ENCODE data around the gene SH3D19.

Gene SH3D19

DNA sequence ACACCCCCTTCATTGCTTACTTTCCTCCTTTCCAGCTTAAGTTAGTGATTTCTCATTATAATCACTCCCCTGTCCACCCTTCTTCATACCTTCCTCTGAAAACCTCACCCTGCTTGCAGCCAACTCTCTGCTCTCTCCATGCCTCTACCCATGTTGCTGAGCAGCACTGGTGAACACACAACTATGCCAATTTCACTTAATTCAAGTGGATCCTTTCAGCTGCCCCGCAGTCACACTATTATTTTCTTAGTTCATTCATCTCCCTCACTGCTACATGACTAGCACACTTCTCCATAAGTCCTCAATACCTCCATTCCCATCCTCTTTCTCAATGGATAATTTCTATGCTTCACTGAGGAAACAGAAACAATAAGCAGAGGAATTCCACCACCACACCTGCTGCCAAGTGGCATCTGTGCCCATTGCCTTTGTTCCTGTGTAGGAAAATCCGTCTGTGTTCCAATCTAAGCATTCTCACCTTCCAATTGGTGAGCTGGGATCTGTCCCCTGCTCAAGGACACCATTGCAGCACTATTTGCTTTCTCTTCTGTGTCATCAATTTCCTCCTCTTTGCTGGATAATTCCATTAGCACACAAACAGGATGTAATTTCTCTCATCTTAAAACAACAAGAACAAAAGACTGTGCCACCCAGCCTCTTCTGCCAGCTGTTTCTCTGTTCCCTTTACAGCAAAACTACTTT, 73.7 kb downstream of the SH3D19 start:
- Histone ChIP-seq H2BK12ac (ENCODE audit: low read length) (no peak overlapping the region), H3K36me3 (ENCODE audit: control insufficient read depth in 1 of 2, insufficient read depth in 2 of 2, low read length in 2 of 2) (no peaks in the 10 kb centered on the region), H2AK5ac (ENCODE audit: low read length) (no peak overlapping the region), H4K12ac (ENCODE audit: low read depth, low read length) (no peak overlapping the region), H3K14ac (ENCODE audit: low read length) (no peak overlapping the region), H4K8ac (ENCODE audit: low read depth, low read length) (no peak overlapping the region), H3K4me3 (ENCODE audit: low read depth, low read length) (no peak overlapping the region), H3K27ac (ENCODE audit: low read depth, low read length) (no peak overlapping the region), H2AFZ (ENCODE audit: insufficient read depth, low read length, poor library complexity) (no peak overlapping the region), H2BK5ac (ENCODE audit: low read depth, low read length, poor library complexity) (no peak overlapping the region), H3K27me3 (ENCODE audit: insufficient read depth, low read length) (no peaks in the 10 kb centered on the region), H3K23ac (ENCODE audit: low read length) (no peak overlapping the region), H4K91ac (ENCODE audit: low read depth, low read length) (no peak overlapping the region), H3K4me2 (ENCODE audit: low read length) (no peak overlapping the region), H3K9me3 (ENCODE audit: insufficient read depth, low read depth, low read length) (no peaks in the 10 kb centered on the region), H3K18ac (ENCODE audit: low read length) (no peak overlapping the region), H3K4ac (ENCODE audit: low read depth, low read length) (no peak overlapping the region), H3K9ac (ENCODE audit: low read length) (no peak overlapping the region), H3K79me1 (ENCODE audit: low read length) (no peaks in the 10 kb centered on the region), H2BK120ac (ENCODE audit: insufficient read depth, low read length, poor library complexity) (no peak overlapping the region), H3K4me1 (ENCODE audit: control insufficient read depth in 1 of 2, insufficient read depth in 2 of 2, low read length in 2 of 2) (no peaks in the 10 kb centered on the region), H3K79me2 (ENCODE audit: control insufficient read depth, insufficient read depth, low read length, poor library complexity) (no peaks in the 10 kb centered on the region)
- DNase-seq: no peak
- no CpG with 5 or more reads among the region's 2 CpGs for WGBS (ENCODE audit: extremely low coverage, insufficient coverage, insufficient read length)

DNA sequence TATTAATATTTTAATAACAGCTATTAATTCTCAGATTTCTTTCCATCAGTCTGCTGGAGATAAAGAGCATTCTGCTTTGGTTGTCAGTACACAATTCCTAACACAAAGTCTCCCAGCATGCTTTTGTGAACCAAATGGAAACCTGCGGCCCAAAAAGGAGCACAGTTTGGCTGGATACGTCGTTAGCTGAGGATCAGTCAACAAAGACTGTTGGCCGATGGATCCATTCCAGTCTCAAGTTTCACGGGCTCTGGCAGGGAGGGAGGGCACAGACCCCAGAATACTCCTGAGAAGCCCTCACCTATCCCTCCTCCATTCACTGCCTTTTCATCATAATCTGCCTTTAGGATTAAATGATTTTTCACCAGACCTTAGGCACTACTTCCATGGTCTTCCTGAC, 74.7 kb downstream of the SH3D19 start:
- Histone ChIP-seq H3K79me1 (ENCODE audit: low read length) (no peaks in the 10 kb centered on the region), H3K4ac (ENCODE audit: low read depth, low read length) (no peak overlapping the region), H3K14ac (ENCODE audit: low read length) (no peak overlapping the region), H3K4me3 (ENCODE audit: low read depth, low read length) (no peak overlapping the region), H3K18ac (ENCODE audit: low read length) (no peak overlapping the region), H2BK120ac (ENCODE audit: insufficient read depth, low read length, poor library complexity) (no peak overlapping the region), H3K4me2 (ENCODE audit: low read length) (no peak overlapping the region), H2BK5ac (ENCODE audit: low read depth, low read length, poor library complexity) (no peak overlapping the region), H4K91ac (ENCODE audit: low read depth, low read length) (no peak overlapping the region), H3K4me1 (ENCODE audit: control insufficient read depth in 1 of 2, insufficient read depth in 2 of 2, low read length in 2 of 2) (no peaks in the 10 kb centered on the region), H3K36me3 (ENCODE audit: control insufficient read depth in 1 of 2, insufficient read depth in 2 of 2, low read length in 2 of 2) (no peaks in the 10 kb centered on the region), H2AFZ (ENCODE audit: insufficient read depth, low read length, poor library complexity) (no peak overlapping the region), H3K23ac (ENCODE audit: low read length) (no peak overlapping the region), H3K9ac (ENCODE audit: low read length) (no peak overlapping the region), H2AK5ac (ENCODE audit: low read length) (no peak overlapping the region), H2BK12ac (ENCODE audit: low read length) (no peak overlapping the region), H3K27me3 (ENCODE audit: insufficient read depth, low read length) (no peaks in the 10 kb centered on the region), H3K79me2 (ENCODE audit: control insufficient read depth, insufficient read depth, low read length, poor library complexity) (no peaks in the 10 kb centered on the region), H3K9me3 (ENCODE audit: insufficient read depth, low read depth, low read length) (no peaks in the 10 kb centered on the region), H4K8ac (ENCODE audit: low read depth, low read length) (no peak overlapping the region), H3K27ac (ENCODE audit: low read depth, low read length) (no peak overlapping the region), H4K12ac (ENCODE audit: low read depth, low read length) (no peak overlapping the region)
- no CpG with 5 or more reads among the region's 5 CpGs for WGBS (ENCODE audit: extremely low coverage, insufficient coverage, insufficient read length)
- no peak for DNase-seq

DNA sequence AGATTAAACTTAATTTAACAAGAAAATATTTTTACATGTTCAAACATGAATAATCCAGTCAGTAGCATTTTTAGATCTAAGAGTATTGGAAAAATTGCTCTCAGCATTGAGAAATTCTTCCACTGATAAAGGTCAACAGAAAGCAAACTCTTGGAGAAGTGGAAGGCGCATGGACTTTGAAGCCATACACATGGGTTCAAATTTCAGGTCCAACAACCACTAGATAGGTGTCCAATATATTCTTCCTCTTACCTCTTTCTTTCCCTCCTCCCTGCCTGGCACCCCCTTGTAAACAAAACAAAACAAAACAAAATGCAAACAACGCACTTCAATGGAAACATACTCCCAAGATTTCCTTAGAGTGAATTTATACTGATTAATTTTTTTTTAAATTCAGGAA, 76.9 kb downstream of the SH3D19 start:
- H2BK5ac ChIP-seq (ENCODE audit: low read depth, low read length, poor library complexity): no peak overlapping the region
- no peak overlapping the region for H4K12ac ChIP-seq (ENCODE audit: low read depth, low read length)
- H3K4me1 ChIP-seq (ENCODE audit: control insufficient read depth in 1 of 2, insufficient read depth in 2 of 2, low read length in 2 of 2): no peaks in the 10 kb centered on the region
- no peak overlapping the region for H3K14ac ChIP-seq (ENCODE audit: low read length)
- H3K79me2 ChIP-seq (ENCODE audit: control insufficient read depth, insufficient read depth, low read length, poor library complexity): no peaks in the 10 kb centered on the region
- no peaks in the 10 kb centered on the region for H3K27me3 ChIP-seq (ENCODE audit: insufficient read depth, low read length)
- H3K4ac ChIP-seq (ENCODE audit: low read depth, low read length): no peak overlapping the region
- H2BK12ac ChIP-seq (ENCODE audit: low read length): no peak overlapping the region
- H2AK5ac ChIP-seq (ENCODE audit: low read length): no peak overlapping the region
- H3K79me1 ChIP-seq (ENCODE audit: low read length): no peaks in the 10 kb centered on the region
- no peak overlapping the region for H4K8ac ChIP-seq (ENCODE audit: low read depth, low read length)
- DNase-seq: no peak
- H3K4me3 ChIP-seq (ENCODE audit: low read depth, low read length): no peak overlapping the region
- no peak overlapping the region for H3K18ac ChIP-seq (ENCODE audit: low read length)
- WGBS (ENCODE audit: extremely low coverage, insufficient coverage, insufficient read length): no CpG with 5 or more reads among the region's 2 CpGs
- H3K9me3 ChIP-seq (ENCODE audit: insufficient read depth, low read depth, low read length): no peaks in the 10 kb centered on the region
- H2AFZ ChIP-seq (ENCODE audit: insufficient read depth, low read length, poor library complexity): no peak overlapping the region
- H3K4me2 ChIP-seq (ENCODE audit: low read length): no peak overlapping the region
- no peak overlapping the region for H2BK120ac ChIP-seq (ENCODE audit: insufficient read depth, low read length, poor library complexity)
- no peaks in the 10 kb centered on the region for H3K36me3 ChIP-seq (ENCODE audit: control insufficient read depth in 1 of 2, insufficient read depth in 2 of 2, low read length in 2 of 2)
- H4K91ac ChIP-seq (ENCODE audit: low read depth, low read length): no peak overlapping the region
- H3K9ac ChIP-seq (ENCODE audit: low read length): no peak overlapping the region
- H3K23ac ChIP-seq (ENCODE audit: low read length): no peak overlapping the region
- H3K27ac ChIP-seq (ENCODE audit: low read depth, low read length): no peak overlapping the region

DNA sequence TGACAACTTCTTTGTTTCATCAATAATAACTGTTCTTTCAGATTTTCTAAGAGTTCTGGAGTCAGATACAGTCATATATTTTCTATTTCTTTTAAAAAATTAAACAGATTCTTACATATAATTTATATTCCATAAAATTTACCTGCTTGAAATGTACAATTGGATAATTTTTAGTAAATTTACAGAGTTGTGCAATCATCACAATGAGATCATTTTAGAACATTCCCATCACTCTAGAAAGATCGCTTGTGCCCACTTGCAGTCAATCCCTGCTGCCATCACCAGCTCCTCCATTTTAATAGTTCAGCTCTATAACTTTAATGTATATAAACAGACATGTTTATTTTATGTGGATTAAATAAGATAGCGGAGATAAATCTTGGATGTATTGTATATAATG, 78.0 kb downstream of the SH3D19 start:
- no peak overlapping the region for H3K4ac ChIP-seq (ENCODE audit: low read depth, low read length)
- WGBS (ENCODE audit: extremely low coverage, insufficient coverage, insufficient read length): no CpG with 5 or more reads among the region's 2 CpGs
- H4K91ac ChIP-seq (ENCODE audit: low read depth, low read length): no peak overlapping the region
- no peak overlapping the region for H3K4me3 ChIP-seq (ENCODE audit: low read depth, low read length)
- DNase-seq: no peak
- no peaks in the 10 kb centered on the region for H3K4me1 ChIP-seq (ENCODE audit: control insufficient read depth in 1 of 2, insufficient read depth in 2 of 2, low read length in 2 of 2)
- H3K4me2 ChIP-seq (ENCODE audit: low read length): no peak overlapping the region
- H3K23ac ChIP-seq (ENCODE audit: low read length): no peak overlapping the region
- H3K79me2 ChIP-seq (ENCODE audit: control insufficient read depth, insufficient read depth, low read length, poor library complexity): no peaks in the 10 kb centered on the region
- no peaks in the 10 kb centered on the region for H3K9me3 ChIP-seq (ENCODE audit: insufficient read depth, low read depth, low read length)
- H2AFZ ChIP-seq (ENCODE audit: insufficient read depth, low read length, poor library complexity): no peak overlapping the region
- H3K14ac ChIP-seq (ENCODE audit: low read length): no peak overlapping the region
- no peak overlapping the region for H2AK5ac ChIP-seq (ENCODE audit: low read length)
- no peak overlapping the region for H2BK12ac ChIP-seq (ENCODE audit: low read length)
- H2BK120ac ChIP-seq (ENCODE audit: insufficient read depth, low read length, poor library complexity): no peak overlapping the region
- H3K79me1 ChIP-seq (ENCODE audit: low read length): no peaks in the 10 kb centered on the region
- H3K9ac ChIP-seq (ENCODE audit: low read length): no peak overlapping the region
- no peak overlapping the region for H2BK5ac ChIP-seq (ENCODE audit: low read depth, low read length, poor library complexity)
- no peak overlapping the region for H4K12ac ChIP-seq (ENCODE audit: low read depth, low read length)
- no peak overlapping the region for H3K27ac ChIP-seq (ENCODE audit: low read depth, low read length)
- no peak overlapping the region for H4K8ac ChIP-seq (ENCODE audit: low read depth, low read length)
- no peaks in the 10 kb centered on the region for H3K27me3 ChIP-seq (ENCODE audit: insufficient read depth, low read length)
- H3K36me3 ChIP-seq (ENCODE audit: control insufficient read depth in 1 of 2, insufficient read depth in 2 of 2, low read length in 2 of 2): no peaks in the 10 kb centered on the region
- H3K18ac ChIP-seq (ENCODE audit: low read length): no peak overlapping the region

Measured in trophoblast cell (in vitro differentiated cells and primary cell).